ENCODE data around the gene DGKZ. TPM values are rescaled to one million over a fixed set of nuclear protein-coding genes. Genes with fewer than 3 reads are reported as not detected.
"Not testable (repeated sequence)": the region's sequence is repeated elsewhere in the genome, so short reads cannot be mapped to it uniquely, and the experiment has no call there.

DGKZ gene
- total and polyA plus RNA-seq, 10 donors = 44.2 to 136 (median 97.9) TPM

DNA sequence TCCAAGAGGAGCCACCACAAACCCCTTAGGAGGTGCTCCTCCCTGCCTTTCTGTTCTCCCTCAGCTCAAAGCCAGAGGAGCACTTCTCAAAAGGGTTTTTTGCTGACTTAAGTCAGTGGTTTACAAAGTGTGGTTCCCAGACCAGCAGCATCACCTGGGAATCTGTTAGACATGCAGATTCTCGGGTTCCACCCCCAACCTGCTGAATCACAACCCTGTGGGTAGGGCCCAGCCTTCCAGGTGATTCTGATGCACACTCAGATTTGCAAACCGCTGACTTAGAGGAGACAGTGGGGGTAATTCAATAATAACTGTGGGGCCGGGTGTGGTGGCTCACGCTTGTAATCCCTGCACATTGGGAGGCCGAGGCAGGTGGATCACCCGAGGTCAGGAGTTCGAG lies 47.0 kb upstream of the DGKZ start:
- H3K36me3 ChIP-seq = no peaks in the 10 kb centered on the region
- no peak for DNase-seq
- TF ChIP-seq, protein P1, sequence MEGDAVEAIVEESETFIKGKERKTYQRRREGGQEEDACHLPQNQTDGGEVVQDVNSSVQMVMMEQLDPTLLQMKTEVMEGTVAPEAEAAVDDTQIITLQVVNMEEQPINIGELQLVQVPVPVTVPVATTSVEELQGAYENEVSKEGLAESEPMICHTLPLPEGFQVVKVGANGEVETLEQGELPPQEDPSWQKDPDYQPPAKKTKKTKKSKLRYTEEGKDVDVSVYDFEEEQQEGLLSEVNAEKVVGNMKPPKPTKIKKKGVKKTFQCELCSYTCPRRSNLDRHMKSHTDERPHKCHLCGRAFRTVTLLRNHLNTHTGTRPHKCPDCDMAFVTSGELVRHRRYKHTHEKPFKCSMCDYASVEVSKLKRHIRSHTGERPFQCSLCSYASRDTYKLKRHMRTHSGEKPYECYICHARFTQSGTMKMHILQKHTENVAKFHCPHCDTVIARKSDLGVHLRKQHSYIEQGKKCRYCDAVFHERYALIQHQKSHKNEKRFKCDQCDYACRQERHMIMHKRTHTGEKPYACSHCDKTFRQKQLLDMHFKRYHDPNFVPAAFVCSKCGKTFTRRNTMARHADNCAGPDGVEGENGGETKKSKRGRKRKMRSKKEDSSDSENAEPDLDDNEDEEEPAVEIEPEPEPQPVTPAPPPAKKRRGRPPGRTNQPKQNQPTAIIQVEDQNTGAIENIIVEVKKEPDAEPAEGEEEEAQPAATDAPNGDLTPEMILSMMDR (IDR thresholded peaks at IDR 0.05 in 8 of 11, conservative IDR thresholded peaks at IDR 0.05 in 3 of 11) = no peak
- TF ChIP-seq POLR2AphosphoS5 (IDR thresholded peaks at IDR 0.05) (no peak), POLR2A (IDR thresholded peaks at IDR 0.05) (no peak)
- peaks cover 0 to 51% (median 21%) of the 10 kb centered on the region in 7 donors for H3K27me3 ChIP-seq (replicated peaks in 1 of 7)
- 84 to 93% (median 90%) methylated on average over 7 of the region's 7 CpGs for WGBS, 5 donors
- intact Hi-C loops (cut with DNase I; ENCODE audit: low total_unique reads) = no loop called here
- H3K9me3 ChIP-seq = no peaks in the 10 kb centered on the region
- no peak overlapping the region for H3K4me3 ChIP-seq
- no peak overlapping the region for H3K27ac ChIP-seq
- peaks cover 2 to 25% (median 17%) of the 10 kb centered on the region in 6 donors for H3K4me1 ChIP-seq

DNA sequence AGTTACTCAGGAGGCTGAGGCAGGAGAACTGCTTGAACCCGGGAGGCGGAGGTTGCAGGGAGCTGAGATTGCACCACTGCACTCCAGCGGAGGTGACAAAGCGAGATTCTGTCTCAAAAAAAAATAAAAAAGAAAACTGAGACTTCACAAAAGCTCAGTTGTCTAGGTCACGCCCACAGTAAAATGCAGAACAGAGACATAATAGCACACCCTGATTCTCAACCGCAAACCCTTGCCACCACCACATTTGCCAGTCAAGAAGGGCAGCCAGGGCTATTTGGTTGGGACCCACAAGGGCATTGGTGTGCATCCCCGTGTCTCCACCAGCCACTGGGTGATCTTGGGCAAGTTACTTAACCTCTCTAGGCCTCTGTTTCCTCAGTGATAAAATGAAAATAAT lies 44.4 kb upstream of the DGKZ start:
- H3K36me3 ChIP-seq = no peaks in the 10 kb centered on the region
- peaks cover 0 to 5% (median 0%) of the 10 kb centered on the region in 6 donors for H3K4me1 ChIP-seq
- H3K4me3 ChIP-seq = no peak overlapping the region
- DNase-seq = no peak
- H3K27ac ChIP-seq = no peak overlapping the region
- 60 to 81% (median 62%) methylated on average over 7 of the region's 7 CpGs for WGBS, 5 donors
- intact Hi-C loops (cut with DNase I; ENCODE audit: low total_unique reads) = no loop called here
- TF ChIP-seq, protein P1 (IDR thresholded peaks at IDR 0.05 in 8 of 11, conservative IDR thresholded peaks at IDR 0.05 in 3 of 11) = no peak
- TF ChIP-seq POLR2A (IDR thresholded peaks at IDR 0.05) = no peak
- no peak for TF ChIP-seq POLR2AphosphoS5 (IDR thresholded peaks at IDR 0.05)
- H3K27me3 ChIP-seq (replicated peaks in 1 of 7) = peaks cover 0 to 31% (median 0%) of the 10 kb centered on the region in 7 donors
- H3K9me3 ChIP-seq = no peaks in the 10 kb centered on the region

DNA sequence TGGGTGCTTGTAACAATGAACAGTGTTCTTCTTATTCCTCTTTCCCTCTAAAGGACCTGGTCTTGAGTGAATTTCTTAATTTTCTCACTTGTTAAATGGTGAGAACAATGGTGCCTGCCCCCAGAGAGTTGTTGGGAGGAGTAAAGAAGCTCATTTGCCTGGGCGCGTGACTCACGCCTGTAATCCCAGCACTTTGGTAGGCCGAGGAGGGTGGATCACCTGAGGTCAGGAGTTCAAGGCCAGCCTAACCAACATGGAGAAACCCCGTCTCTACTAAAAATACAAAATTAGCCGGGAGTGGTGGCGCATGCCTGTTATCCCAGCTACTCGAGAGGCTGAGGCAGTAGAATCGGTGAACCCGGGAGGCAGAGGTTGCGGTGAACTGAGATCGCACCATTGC lies 43.2 kb upstream of the DGKZ start:
- H3K27ac ChIP-seq; H3K36me3 ChIP-seq; H3K9me3 ChIP-seq; intact Hi-C loops (cut with DNase I; ENCODE audit: low total_unique reads); H3K4me3 ChIP-seq; DNase-seq: not testable (repeated sequence)
- Histone ChIP-seq H3K27me3 (replicated peaks in 1 of 7) (peaks cover 0 to 36% (median 0%) of the 10 kb centered on the region in 7 donors), H3K4me1 (peaks cover 0 to 13% (median 6%) of the 10 kb centered on the region in 6 donors)
- 89 to 93% (median 92%) methylated on average over 12 of the region's 12 CpGs for whole genome bisulfite sequencing, 5 donors

GRCh38 chr11:46304605-46305179 lies 42.6 kb upstream of the DGKZ start:
- TF ChIP-seq, protein P1 (IDR thresholded peaks at IDR 0.05 in 8 of 11, conservative IDR thresholded peaks at IDR 0.05 in 3 of 11) = no peak
- TF ChIP-seq POLR2AphosphoS5 (IDR thresholded peaks at IDR 0.05) = no peak
- no peak for TF ChIP-seq POLR2A (IDR thresholded peaks at IDR 0.05)
- Histone ChIP-seq H3K27me3 (replicated peaks in 1 of 7) (peaks cover 0 to 34% (median 0%) of the 10 kb centered on the region in 7 donors), H3K36me3 (no peaks in the 10 kb centered on the region), H3K4me3 (no peak overlapping the region), H3K4me1 (peaks cover 0 to 14% (median 6%) of the 10 kb centered on the region in 6 donors), H3K27ac (no peak overlapping the region), H3K9me3 (no peaks in the 10 kb centered on the region)
- 88 to 93% (median 92%) methylated on average over 9 to 10 of the region's 10 CpGs for WGBS, 5 donors
- DNase-seq = no peak
- intact Hi-C loops (cut with DNase I; ENCODE audit: low total_unique reads) = loop anchor here (5.0 kb wide), 1 partner anchor 62 kb away; no protein-coding TSS in a partner anchor
